Measurements from ENCODE around the gene RNU6-9. TPM values are rescaled to one million over a fixed set of nuclear protein-coding genes. Genes with fewer than 3 reads are reported as not detected.

The RNU6-9 gene
- total RNA-seq, 1 experiment from 2014 or later, result not detected

DNA sequence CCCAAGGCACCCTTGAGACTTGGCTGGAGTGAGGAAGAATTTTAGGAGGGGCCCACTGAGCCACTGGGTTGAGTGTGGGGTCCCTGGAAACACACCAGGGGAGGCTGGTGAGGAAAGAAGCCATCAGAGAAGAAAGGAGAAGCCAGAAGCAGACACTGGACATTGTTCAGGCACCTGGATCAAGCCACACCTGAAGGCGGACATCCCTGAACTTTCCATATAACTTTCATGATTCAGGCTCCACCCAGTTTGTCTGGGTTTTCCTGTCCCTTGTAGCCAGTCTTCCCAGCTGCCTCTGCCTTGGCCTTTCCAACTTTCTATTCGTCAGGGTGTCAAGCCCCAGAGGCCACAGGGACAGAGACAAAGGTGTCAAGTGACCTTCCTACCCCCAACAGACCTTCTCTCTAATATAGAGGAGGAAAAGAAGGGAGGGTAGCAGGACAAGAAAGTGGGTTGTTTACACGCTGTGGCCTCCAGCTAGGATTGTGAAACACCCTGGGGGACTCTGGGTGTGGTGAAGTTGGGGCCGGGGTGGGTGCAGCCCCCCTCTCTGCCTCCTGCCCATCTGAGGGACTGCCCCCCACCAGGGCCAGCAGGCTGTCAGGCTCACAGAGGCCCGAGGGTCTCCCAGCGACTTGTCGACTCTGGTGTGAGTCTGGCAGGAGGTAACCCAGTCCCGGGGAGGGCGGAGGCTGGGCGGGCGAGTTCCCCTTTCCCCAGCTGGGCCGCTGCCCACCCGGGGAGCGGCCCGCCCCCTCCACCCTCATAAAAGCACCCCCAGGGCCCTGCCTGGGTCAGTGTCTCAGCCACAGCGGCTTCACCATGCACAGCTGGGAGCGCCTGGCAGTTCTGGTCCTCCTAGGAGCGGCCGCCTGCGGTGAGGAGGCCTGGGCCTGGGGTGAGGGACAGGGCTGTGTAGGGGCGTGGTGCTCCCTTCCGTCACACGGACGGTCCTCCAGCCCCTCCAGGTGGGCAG is 34.1 kb upstream of the RNU6-9 start, which contains the start of gene CFD:
Gene CFD, plus strand, starts transcription at position 797 of the 976 bp plus-strand sequence. Its CDS starts 26 bp downstream, at position 823.
- ChIA-PET CTCF (interaction anchor here (0.6 to 0.7 kb wide), 4 partner anchors 60 to 385 kb away, joined by 3 to 4 read pairs (median 3); no protein-coding TSS in a partner anchor), POLR2A (no interaction called here)
- Mint-ChIP-seq H3K27me3 (ENCODE audit: low read depth) (peaks cover 35% of the 10 kb centered on the region), H3K27ac (no peak within 1 kb of the TSS), H3K9me3 (no peaks in the 10 kb centered on the region), H3K36me3 (no peaks in the 10 kb centered on the region), H3K4me1 (no peaks in the 10 kb centered on the region; the same call in 1 of the 2 replicates), H3K4me3 (peak within 1 kb of the TSS; percentile 43)
- no peak for TF ChIP-seq JUN (CRISPR knock-in tag; IDR thresholded peaks at IDR 0.05)
- TF ChIP-seq SMAD4 (CRISPR knock-in tag; IDR thresholded peaks at IDR 0.05), result no peak
- TF ChIP-seq, protein P1, sequence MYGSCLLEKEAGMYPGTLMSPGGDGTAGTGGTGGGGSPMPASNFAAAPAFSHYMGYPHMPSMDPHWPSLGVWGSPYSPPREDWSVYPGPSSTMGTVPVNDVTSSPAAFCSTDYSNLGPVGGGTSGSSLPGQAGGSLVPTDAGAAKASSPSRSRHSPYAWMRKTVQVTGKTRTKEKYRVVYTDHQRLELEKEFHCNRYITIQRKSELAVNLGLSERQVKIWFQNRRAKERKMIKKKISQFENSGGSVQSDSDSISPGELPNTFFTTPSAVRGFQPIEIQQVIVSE (CRISPR knock-in tag; IDR thresholded peaks at IDR 0.05; ENCODE audit: borderline replicate concordance), result no peak
- TF ChIP-seq, protein P2, sequence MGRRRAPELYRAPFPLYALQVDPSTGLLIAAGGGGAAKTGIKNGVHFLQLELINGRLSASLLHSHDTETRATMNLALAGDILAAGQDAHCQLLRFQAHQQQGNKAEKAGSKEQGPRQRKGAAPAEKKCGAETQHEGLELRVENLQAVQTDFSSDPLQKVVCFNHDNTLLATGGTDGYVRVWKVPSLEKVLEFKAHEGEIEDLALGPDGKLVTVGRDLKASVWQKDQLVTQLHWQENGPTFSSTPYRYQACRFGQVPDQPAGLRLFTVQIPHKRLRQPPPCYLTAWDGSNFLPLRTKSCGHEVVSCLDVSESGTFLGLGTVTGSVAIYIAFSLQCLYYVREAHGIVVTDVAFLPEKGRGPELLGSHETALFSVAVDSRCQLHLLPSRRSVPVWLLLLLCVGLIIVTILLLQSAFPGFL (CRISPR knock-in tag; IDR thresholded peaks at IDR 0.05; ENCODE audit: borderline replicate concordance), result no peak
- TF ChIP-seq, protein P3, sequence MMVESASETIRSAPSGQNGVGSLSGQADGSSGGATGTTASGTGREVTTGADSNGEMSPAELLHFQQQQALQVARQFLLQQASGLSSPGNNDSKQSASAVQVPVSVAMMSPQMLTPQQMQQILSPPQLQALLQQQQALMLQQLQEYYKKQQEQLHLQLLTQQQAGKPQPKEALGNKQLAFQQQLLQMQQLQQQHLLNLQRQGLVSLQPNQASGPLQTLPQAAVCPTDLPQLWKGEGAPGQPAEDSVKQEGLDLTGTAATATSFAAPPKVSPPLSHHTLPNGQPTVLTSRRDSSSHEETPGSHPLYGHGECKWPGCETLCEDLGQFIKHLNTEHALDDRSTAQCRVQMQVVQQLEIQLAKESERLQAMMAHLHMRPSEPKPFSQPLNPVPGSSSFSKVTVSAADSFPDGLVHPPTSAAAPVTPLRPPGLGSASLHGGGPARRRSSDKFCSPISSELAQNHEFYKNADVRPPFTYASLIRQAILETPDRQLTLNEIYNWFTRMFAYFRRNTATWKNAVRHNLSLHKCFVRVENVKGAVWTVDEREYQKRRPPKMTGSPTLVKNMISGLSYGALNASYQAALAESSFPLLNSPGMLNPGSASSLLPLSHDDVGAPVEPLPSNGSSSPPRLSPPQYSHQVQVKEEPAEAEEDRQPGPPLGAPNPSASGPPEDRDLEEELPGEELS (CRISPR knock-in tag; IDR thresholded peaks at IDR 0.05), result no peak
- DNase-seq (ENCODE audit: low spot score) (peak; percentile 22), ATAC-seq (no peak)

DNA sequence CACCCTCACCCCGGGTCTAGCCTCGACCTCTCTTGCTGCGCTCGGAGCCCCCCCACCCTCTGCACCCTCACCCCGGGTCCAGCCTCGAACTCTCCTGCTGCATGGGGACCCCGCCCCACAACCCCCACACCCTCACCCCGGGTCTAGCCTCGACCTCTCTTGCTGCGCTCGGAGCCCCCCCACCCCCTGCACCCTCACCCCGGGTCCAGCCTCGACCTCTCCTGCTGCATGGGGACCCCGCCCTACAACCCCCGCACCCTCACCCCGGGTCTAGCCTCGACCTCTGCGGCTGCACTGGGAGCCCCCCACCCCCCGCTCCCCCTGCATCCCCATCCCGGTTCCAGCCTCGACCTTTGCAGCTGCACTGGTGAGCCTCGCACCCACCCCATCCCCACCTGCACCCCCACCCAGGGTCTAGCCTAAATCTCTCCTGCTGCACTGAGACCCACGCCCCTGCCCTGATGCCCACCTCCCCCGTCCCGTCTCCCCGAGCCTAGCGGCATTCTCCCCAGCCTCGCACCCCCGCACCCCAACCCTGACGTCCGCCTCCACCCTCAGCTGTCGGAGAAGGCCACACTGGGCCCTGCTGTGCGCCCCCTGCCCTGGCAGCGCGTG is 32.0 kb upstream of the RNU6-9 start:
- ATAC-seq (no peak), DNase-seq (ENCODE audit: low spot score) (no peak)
- TF ChIP-seq OVOL2 (CRISPR knock-in tag; IDR thresholded peaks at IDR 0.05; ENCODE audit: borderline replicate concordance) (no peak), ESRRA (CRISPR knock-in tag; IDR thresholded peaks at IDR 0.05; ENCODE audit: borderline replicate concordance) (peak; percentile 69; the same call in 1 of the 2 replicates), KAT7 (CRISPR knock-in tag; IDR thresholded peaks at IDR 0.05; ENCODE audit: borderline replicate concordance) (0 out of 2 replicates have a peak, but pooled peaks have one; percentile 45)
- TF ChIP-seq, protein P4, sequence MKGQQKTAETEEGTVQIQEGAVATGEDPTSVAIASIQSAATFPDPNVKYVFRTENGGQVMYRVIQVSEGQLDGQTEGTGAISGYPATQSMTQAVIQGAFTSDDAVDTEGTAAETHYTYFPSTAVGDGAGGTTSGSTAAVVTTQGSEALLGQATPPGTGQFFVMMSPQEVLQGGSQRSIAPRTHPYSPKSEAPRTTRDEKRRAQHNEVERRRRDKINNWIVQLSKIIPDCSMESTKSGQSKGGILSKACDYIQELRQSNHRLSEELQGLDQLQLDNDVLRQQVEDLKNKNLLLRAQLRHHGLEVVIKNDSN (CRISPR knock-in tag; IDR thresholded peaks at IDR 0.05), result no peak
- Mint-ChIP-seq H3K27ac (no peak overlapping the region), H3K4me3 (peak overlapping the region; percentile 51), H3K9me3 (no peaks in the 10 kb centered on the region), H3K36me3 (no peaks in the 10 kb centered on the region), H3K27me3 (ENCODE audit: low read depth) (peaks cover 35% of the 10 kb centered on the region), H3K4me1 (no peaks in the 10 kb centered on the region; the same call in 1 of the 2 replicates)
- POLR2A ChIA-PET, result interaction anchor here (0.7 kb wide), 1 partner anchor 127 kb away, joined by 5 read pairs; no protein-coding TSS in a partner anchor
- CTCF ChIA-PET, result interaction anchor here (0.6 to 2.1 kb wide), 11 partner anchors 11 to 277 kb away, joined by 3 to 10 read pairs (median 3); no protein-coding TSS in a partner anchor

DNA sequence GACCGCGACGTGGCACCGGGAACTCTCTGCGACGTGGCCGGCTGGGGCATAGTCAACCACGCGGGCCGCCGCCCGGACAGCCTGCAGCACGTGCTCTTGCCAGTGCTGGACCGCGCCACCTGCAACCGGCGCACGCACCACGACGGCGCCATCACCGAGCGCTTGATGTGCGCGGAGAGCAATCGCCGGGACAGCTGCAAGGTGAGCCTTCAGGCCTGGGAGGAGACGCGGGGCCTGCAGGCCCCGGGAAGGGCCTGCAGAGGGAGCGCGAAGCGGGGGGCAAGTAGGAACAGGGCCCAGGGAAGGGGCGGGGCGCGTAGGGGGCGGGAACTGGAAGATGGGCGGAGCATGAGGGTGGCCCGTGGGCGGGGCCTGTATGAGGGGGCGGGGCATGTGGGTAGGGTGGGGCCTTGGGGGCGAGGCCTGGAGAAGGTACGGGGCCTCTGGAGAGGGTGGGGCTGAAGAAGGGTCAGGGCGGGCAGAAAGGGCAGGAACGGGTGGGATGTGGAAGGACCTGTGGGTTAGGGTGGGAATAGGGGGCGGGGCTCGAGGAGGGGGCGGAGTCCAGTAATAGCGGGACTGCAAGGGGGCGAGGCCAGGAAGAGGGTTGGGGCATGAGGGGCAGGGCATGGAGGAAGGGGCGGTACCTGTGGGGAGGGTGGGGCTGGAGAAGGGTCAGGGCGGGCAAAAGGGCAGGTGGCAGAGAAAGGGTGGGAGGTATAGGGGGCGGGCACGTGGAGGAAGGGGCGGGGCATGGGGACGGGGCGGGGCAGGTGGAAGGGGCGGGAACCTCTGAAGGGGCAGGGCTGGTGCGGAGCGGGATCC is 31.3 kb upstream of the RNU6-9 start:
- no peaks in the 10 kb centered on the region for H3K9me3 Mint-ChIP-seq
- no peak overlapping the region for H3K27ac Mint-ChIP-seq
- POLR2A ChIA-PET, result interaction anchor here (0.7 kb wide), 1 partner anchor 128 kb away, joined by 5 read pairs; no protein-coding TSS in a partner anchor
- ATAC-seq (peak; percentile 78), DNase-seq (ENCODE audit: low spot score) (peak; percentile 96)
- H3K4me1 Mint-ChIP-seq, result no peaks in the 10 kb centered on the region; the same call in 1 of the 2 replicates
- no peaks in the 10 kb centered on the region for H3K36me3 Mint-ChIP-seq
- peaks cover 35% of the 10 kb centered on the region for H3K27me3 Mint-ChIP-seq (ENCODE audit: low read depth)
- peak overlapping the region; percentile 61 for H3K4me3 Mint-ChIP-seq
- CTCF ChIA-PET, result interaction anchor here (0.6 to 2.1 kb wide), 13 partner anchors 10 to 277 kb away, joined by 3 to 10 read pairs (median 3); no protein-coding TSS in a partner anchor
- TF ChIP-seq, protein P3 (CRISPR knock-in tag; IDR thresholded peaks at IDR 0.05), result peak; percentile 97
- TF ChIP-seq, protein P5, sequence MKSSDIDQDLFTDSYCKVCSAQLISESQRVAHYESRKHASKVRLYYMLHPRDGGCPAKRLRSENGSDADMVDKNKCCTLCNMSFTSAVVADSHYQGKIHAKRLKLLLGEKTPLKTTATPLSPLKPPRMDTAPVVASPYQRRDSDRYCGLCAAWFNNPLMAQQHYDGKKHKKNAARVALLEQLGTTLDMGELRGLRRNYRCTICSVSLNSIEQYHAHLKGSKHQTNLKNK (CRISPR knock-in tag; IDR thresholded peaks at IDR 0.05), result no peak
- TF ChIP-seq GTF2I (CRISPR knock-in tag; conservative IDR thresholded peaks at IDR 0.05) (no peak), ZNF121 (CRISPR knock-in tag; IDR thresholded peaks at IDR 0.05) (peak; percentile 94)
- TF ChIP-seq, protein P6, sequence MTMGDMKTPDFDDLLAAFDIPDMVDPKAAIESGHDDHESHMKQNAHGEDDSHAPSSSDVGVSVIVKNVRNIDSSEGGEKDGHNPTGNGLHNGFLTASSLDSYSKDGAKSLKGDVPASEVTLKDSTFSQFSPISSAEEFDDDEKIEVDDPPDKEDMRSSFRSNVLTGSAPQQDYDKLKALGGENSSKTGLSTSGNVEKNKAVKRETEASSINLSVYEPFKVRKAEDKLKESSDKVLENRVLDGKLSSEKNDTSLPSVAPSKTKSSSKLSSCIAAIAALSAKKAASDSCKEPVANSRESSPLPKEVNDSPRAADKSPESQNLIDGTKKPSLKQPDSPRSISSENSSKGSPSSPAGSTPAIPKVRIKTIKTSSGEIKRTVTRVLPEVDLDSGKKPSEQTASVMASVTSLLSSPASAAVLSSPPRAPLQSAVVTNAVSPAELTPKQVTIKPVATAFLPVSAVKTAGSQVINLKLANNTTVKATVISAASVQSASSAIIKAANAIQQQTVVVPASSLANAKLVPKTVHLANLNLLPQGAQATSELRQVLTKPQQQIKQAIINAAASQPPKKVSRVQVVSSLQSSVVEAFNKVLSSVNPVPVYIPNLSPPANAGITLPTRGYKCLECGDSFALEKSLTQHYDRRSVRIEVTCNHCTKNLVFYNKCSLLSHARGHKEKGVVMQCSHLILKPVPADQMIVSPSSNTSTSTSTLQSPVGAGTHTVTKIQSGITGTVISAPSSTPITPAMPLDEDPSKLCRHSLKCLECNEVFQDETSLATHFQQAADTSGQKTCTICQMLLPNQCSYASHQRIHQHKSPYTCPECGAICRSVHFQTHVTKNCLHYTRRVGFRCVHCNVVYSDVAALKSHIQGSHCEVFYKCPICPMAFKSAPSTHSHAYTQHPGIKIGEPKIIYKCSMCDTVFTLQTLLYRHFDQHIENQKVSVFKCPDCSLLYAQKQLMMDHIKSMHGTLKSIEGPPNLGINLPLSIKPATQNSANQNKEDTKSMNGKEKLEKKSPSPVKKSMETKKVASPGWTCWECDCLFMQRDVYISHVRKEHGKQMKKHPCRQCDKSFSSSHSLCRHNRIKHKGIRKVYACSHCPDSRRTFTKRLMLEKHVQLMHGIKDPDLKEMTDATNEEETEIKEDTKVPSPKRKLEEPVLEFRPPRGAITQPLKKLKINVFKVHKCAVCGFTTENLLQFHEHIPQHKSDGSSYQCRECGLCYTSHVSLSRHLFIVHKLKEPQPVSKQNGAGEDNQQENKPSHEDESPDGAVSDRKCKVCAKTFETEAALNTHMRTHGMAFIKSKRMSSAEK (CRISPR knock-in tag; IDR thresholded peaks at IDR 0.05; ENCODE audit: borderline replicate concordance), result no peak

Data from WTC11 (cell line).